NCI-H2081 treated with DMSO at 0.1 percent for 48 hours (cell line): ENCODE measurements around the gene MAP2K2.
"Not testable (repeated sequence)": the region's sequence is repeated elsewhere in the genome, so short reads cannot be mapped to it uniquely, and the experiment has no call there.

Experiments used
- DNase-seq: peaks from one replicate; lab custom pipeline; 2025; lab: John Stamatoyannopoulos, UW

The MAP2K2 gene

GRCh38 chr19:4130744-4131438, 7.0 kb upstream of the MAP2K2 start:
- no peak for DNase-seq

GRCh38 chr19:4129050-4129449, 5.1 kb upstream of the MAP2K2 start:
- not testable (repeated sequence) for DNase-seq

- not testable (repeated sequence) for DNase-seq
These were observed 3.4 kb upstream of the MAP2K2 start for GRCh38 chr19:4127322-4127721.

DNA sequence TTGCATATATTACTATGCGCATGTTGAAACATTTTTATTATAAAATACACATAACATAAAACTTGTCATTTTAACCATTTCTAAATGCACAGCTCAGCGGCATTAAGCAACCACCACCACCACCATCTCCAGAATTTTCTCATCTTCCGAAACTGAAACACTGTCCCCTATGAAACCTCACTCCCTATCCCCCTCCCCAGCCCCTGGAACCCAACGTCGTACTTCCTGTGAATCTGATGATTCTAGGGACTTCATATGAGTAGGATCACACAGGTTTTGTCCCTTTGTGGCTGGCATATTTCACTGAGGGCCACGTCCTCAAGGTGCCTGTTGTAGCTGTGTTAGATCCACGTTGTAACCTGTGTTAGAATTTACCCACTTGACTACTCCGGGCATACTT, 716 bp upstream of the MAP2K2 start:
- no peak for DNase-seq

GRCh38 chr19:4122480-4122879, 1.4 kb downstream of the MAP2K2 start:
- no peak for DNase-seq

GRCh38 chr19:4121815-4122214, 2.1 kb downstream of the MAP2K2 start:
- DNase-seq = no peak

DNA sequence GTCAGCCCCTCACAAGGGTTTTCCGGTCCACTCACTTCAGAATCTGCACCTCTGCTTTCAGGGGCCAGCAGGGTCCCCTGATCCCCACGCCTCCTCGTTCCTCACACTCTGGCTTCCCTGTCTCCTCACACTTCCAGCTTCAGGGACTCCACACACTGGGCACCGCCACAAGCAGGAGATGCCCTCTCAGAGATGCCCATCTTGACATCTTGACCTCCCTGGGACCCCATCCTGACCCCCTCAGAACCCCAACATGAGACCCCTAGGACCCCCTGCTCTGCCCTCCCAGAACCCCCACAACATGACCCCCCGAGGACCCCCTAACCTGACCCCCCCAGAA, 2.7 kb downstream of the MAP2K2 start:
- no peak for DNase-seq

GRCh38 chr19:4120559-4121272, 3.2 kb downstream of the MAP2K2 start:
- no peak for DNase-seq

DNA sequence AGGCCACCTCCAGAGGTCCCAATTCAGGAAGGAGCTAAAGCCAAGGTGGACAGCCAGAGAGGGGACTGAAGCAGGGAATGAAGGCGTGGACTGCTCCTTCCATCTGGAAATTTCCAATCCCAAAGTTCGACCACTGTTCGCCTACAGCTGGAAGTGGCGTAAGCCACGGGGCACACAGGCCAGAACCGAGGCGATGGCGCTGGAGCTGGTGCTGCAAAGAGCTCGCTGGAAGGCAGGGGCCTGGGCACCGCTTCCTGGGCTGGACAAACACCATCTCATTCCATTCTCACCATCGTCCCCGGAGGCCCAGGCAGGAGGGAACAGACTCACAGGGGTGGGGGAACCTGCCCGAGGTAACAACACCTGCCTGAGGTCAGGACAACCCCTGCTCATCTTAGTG, 4.2 kb downstream of the MAP2K2 start:
- DNase-seq = no peak

DNA sequence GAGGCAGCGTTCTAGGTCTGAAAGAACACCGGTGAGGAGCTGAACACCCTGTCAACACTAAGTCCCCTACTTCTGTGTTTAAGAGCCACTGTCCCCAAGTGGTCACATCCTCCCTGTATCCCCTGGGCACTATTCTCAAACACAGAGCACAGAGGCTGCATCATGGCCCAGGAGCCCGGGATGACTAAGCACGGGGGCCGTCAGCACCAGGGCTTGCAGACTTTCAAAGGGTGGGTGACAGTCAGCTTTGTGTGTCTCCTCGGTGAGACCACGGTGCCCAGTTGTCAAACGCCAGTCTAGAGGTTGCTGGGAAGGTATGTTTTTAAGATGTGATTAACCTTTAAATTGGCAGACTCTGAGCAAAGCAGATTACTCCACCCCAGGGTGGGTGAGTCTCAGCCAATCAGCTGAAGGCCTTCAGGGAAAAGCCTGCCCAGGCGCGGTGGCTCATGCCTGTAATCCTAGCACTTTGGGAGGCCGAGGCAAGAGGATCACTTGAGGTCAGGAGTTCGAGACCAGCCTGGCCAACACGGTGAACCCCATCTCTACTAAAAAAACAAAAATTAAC, 8.0 kb downstream of the MAP2K2 start:
- no peak for DNase-seq

- no peak for DNase-seq
These were observed 8.7 kb downstream of the MAP2K2 start for GRCh38 chr19:4115050-4115817.

DNA sequence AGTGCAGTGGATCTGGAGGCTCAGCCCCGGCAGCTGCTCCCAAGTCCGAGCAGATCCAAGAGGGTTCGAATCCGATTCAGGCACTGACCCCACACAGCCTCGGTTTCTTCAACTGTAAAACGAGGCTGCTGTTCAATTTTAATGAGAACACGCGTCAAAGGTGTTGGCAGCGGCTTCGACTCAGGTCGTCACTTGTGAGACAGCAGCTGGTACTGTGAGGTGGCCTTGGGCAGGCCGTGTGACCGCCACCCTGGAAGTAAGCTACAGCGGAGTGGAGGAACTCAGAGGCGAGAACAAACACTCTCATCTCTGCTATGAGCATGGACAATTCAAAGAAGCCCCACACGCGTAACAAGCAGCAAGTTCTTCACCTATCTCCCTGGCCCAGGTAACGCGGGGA, 9.7 kb downstream of the MAP2K2 start:
- DNase-seq = no peak

DNA sequence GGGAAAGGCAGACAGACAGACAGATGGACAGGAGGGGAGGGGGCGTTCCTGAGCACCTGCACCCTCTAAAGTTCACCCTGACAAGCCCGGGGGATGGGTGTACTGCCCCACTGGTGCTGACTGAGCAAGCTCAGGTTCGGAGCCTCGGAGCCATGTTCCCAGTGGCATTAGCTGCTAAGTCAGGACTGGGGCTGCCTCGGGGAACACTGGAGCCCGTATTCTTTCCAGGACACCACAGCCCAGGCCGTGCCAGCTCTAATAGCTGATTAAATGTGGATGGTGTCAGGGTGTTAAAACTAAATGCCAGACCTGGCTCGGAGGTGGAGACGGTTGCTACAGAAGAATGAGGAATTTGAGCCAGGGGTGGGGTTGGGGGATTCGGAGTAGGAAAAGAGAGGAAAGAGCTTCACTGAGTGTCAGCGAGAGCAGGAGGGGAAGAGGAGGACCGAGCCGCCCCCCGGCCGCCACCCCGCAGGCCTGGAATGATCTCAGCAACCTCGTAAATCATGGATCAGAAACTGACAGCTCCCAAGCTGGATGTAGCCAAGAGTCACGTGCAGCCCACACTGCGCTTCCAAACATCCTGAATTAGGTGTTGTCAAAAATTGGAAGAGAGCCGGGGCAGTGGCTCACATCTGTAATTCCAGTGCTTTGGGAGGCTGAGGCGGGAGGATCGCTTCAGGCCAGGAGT, 10.4 kb downstream of the MAP2K2 start:
- no peak for DNase-seq

GRCh38 chr19:4112367-4112766, 11.6 kb downstream of the MAP2K2 start:
- no peak for DNase-seq

GRCh38 chr19:4109626-4109945, 14.3 kb downstream of the MAP2K2 start:
- DNase-seq = no peak

- no peak for DNase-seq
These were observed 14.9 kb downstream of the MAP2K2 start for GRCh38 chr19:4108767-4109625.

GRCh38 chr19:4103080-4103433, 20.9 kb downstream of the MAP2K2 start:
- no peak for DNase-seq

GRCh38 chr19:4102339-4103079, 21.4 kb downstream of the MAP2K2 start:
- DNase-seq = no peak

DNA sequence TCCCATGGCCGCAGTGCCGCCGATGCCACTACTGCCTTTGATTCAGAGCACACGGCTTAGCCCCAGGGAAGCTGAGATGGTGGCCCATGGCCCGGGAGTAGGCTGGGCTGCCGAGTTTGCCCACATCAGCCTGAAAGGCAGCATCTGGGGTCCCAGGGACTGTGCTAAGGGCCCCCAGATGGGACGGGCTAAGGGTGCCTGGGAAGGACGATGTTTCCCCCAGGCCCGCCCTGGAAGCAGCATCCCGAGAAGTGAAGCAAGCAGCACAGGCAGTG, 22.5 kb downstream of the MAP2K2 start:
- no peak for DNase-seq

DNA sequence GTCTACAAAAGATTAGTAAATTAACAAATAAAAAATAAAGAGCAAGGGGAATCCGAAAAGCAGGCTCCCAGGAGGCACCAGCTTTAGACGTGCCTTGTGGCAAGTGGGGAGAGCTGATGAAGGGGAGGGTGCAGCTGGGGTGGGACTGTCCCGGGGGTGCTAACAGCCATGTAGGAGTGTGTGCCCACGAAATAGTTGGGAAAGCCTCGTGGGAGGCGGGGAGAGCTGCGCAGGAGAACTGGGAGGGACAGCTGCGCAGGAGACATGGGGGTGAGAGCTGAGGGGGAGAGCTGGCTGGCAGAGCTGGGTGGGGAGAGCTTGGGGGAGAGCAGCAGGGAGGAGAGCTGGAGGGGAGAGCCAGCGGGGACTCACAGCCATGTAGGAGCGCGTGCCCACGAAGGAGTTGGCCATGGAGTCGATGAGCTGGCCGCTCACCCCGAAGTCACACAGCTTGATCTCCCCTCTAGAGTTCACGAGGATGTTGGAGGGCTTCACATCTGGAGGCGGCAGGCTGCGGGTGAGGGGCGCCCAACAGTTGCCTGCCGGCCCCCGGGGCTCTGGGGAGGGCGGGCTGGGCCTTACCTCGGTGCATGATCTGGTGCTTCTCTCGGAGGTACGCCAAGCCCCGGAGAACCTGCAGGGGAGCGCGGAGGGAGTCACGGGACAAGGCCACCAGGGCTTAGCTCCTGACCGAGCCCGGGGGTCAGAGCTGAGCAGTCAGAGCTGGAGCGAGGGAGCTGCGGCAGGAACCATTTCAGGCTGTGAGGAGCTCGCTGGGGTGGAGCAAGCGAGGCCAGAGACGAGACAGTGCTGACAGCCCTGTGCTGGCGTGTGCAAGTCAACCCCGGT, 23.1 kb downstream of the MAP2K2 start:
- DNase-seq = no peak
